WERI-Rb-1 (cell line): ENCODE data around the gene DHX29.

Experiments used
- DNase-seq: peaks from one replicate; pipeline ENCODE4 v3.0.0-alpha.2; 2020
- H3K27ac ChIP-seq: fragments of 250-450 bp; sonication (Bioruptor Pico); 2 replicates; pipeline ENCODE4 v1.5.1; 2020; ENCODE audit warnings: mild to moderate bottlenecking, moderate library complexity
- H3K27me3 ChIP-seq: fragments of 250-450 bp; sonication (Bioruptor Pico); 2 replicates; pipeline ENCODE4 v1.5.1; 2021; ENCODE audit warnings: mild to moderate bottlenecking, low read depth, moderate library complexity; ENCODE audit not compliant: insufficient read depth, severe bottlenecking
- H3K36me3 ChIP-seq: fragments of 250-450 bp; sonication (Bioruptor Pico); 2 replicates; pipeline ENCODE4 v1.5.1; 2020; ENCODE audit warnings: mild to moderate bottlenecking, moderate library complexity
- H3K4me3 ChIP-seq: 2 replicates; pipeline ENCODE4 v1.5.1; 2011; ENCODE audit warnings: low read depth, mild to moderate bottlenecking, control low read depth, low read length
- H3K9me3 ChIP-seq: fragments of 250-450 bp; sonication (Bioruptor Pico); 2 replicates; pipeline ENCODE4 v1.5.1; 2021; ENCODE audit warnings: mild to moderate bottlenecking, moderate library complexity; ENCODE audit not compliant: severe bottlenecking
- CTCF ChIP-seq: IDR thresholded peaks from 2 replicates; pipeline ENCODE4 v1.5.1; 2011; ENCODE audit warnings: low read depth, mild to moderate bottlenecking, control low read depth, inconsistent platforms, low read length

Gene DHX29

GRCh38 chr5:55294935-55295334 is 12.6 kb downstream of the DHX29 start:
- DNase-seq = no peak
- H3K9me3 ChIP-seq = no peaks in the 10 kb centered on the region
- no peak overlapping the region for H3K4me3 ChIP-seq
- H3K27me3 ChIP-seq = no peaks in the 10 kb centered on the region
- peaks cover 75% of the 10 kb centered on the region for H3K36me3 ChIP-seq
- no peak for TF ChIP-seq CTCF
- no peak overlapping the region for H3K27ac ChIP-seq

- DNase-seq = no peak
- Histone ChIP-seq H3K27me3 (no peaks in the 10 kb centered on the region), H3K4me3 (no peak overlapping the region), H3K36me3 (peaks cover 80% of the 10 kb centered on the region), H3K9me3 (no peaks in the 10 kb centered on the region), H3K27ac (no peak overlapping the region)
- TF ChIP-seq CTCF = no peak
Measured at GRCh38 chr5:55290991-55291390, 16.5 kb downstream of the DHX29 start.

- peaks cover 76% of the 10 kb centered on the region for H3K36me3 ChIP-seq
- TF ChIP-seq CTCF = no peak
- DNase-seq = no peak
- H3K27ac ChIP-seq = no peak overlapping the region
- no peaks in the 10 kb centered on the region for H3K27me3 ChIP-seq
- H3K9me3 ChIP-seq = no peaks in the 10 kb centered on the region
- H3K4me3 ChIP-seq = no peak overlapping the region
Measured at GRCh38 chr5:55289808-55290207, 17.7 kb downstream of the DHX29 start.

- Histone ChIP-seq H3K27me3 (no peaks in the 10 kb centered on the region), H3K36me3 (peaks cover 69% of the 10 kb centered on the region), H3K4me3 (no peak overlapping the region), H3K9me3 (no peaks in the 10 kb centered on the region), H3K27ac (no peak overlapping the region)
- no peak for TF ChIP-seq CTCF
- no peak for DNase-seq
Measured at GRCh38 chr5:55286411-55286933, 21.0 kb downstream of the DHX29 start.

- no peak for DNase-seq
Measured at GRCh38 chr5:55278778-55279177, 28.7 kb downstream of the DHX29 start.

More at GRCh38 chr5:55278778-55279177, 28.7 kb downstream of the DHX29 start:
- Histone ChIP-seq H3K4me3 (no peak overlapping the region), H3K27me3 (no peaks in the 10 kb centered on the region), H3K9me3 (no peaks in the 10 kb centered on the region), H3K36me3 (peaks cover 66% of the 10 kb centered on the region), H3K27ac (no peak overlapping the region)
- TF ChIP-seq CTCF = no peak
